Naive thymus-derived CD8-positive, alpha-beta T cell (primary cell): ENCODE data around the gene PRCC. TPM values are rescaled to one million over a fixed set of nuclear protein-coding genes. Genes with fewer than 3 reads are reported as not detected.

ENCODE experiments used
- ATAC-seq, 2 donors: fragments of 150-1000 bp; cut with Tn5 transposase in 1 of 2; sonication (Bioruptor Pico), chemical (Tn5 transposase) in 1 of 2; 1 replicate in 1 of 2; 2 replicates in 1 of 2; pipeline ENCODE4 v1.10.0; 2021; ENCODE audit warnings: mild to moderate bottlenecking in 2 of 2, moderate library complexity in 2 of 2
- POLR2A ChIA-PET: fragments of 350-600 bp; sonication (Branson Sonifier 250); formaldehyde crosslinking; loops from one replicate; lab custom pipeline; 2021; ENCODE audit warnings: antibody characterized with exemption; lab: Charles Lee
- DNase-seq, 10 donors: peaks; one replicate each; pipeline versions ENCODE4 v3.0.0 to v3.0.0-alpha.2; 2020 to 2022
- H3K27ac Mint-ChIP-seq, 10 donors: one replicate each; pipeline ENCODE4 v1.8.0; 2020 to 2022; ENCODE audit warnings: mild to moderate bottlenecking in 10 of 10, mixed read lengths in 10 of 10, moderate library complexity in 4 of 10, inconsistent platforms in 1 of 10
- H3K27me3 Mint-ChIP-seq, 5 donors: one replicate each; pipeline ENCODE4 v1.8.0; 2021 to 2022; ENCODE audit warnings: mixed read lengths in 5 of 5
- H3K36me3 Mint-ChIP-seq, 3 donors: one replicate each; pipeline ENCODE4 v1.8.0; 2020 to 2022; ENCODE audit warnings: mixed read lengths in 3 of 3, mild to moderate bottlenecking in 2 of 3, inconsistent platforms in 1 of 3
- H3K4me1 Mint-ChIP-seq, 4 donors: one replicate each; pipeline ENCODE4 v1.8.0; 2021 to 2022; ENCODE audit warnings: mixed read lengths in 4 of 4
- H3K4me3 Mint-ChIP-seq, 10 donors: one replicate each; pipeline ENCODE4 v1.8.0; 2020 to 2022; ENCODE audit warnings: mild to moderate bottlenecking in 10 of 10, mixed read lengths in 10 of 10, moderate library complexity in 6 of 10, inconsistent platforms in 1 of 10
- H3K9me3 Mint-ChIP-seq, 9 donors: one replicate each; pipeline ENCODE4 v1.8.0; 2020 to 2022; ENCODE audit warnings: mixed read lengths in 9 of 9, mild to moderate bottlenecking in 3 of 9, inconsistent platforms in 1 of 9, moderate library complexity in 1 of 9
- polyA plus RNA-seq, 3 donors: library from polyadenylated mRNA; unstranded; fragments of 300-500 nt; fragmentation: Illumina TruSeq; gene quantifications; one replicate each; pipeline ENCODE4 v1.2.3, GENCODE V29; 2021
- total RNA-seq, 8 experiments: library from RNA in 2 of 8; stranded (reverse) in 2 of 8; gene quantifications; one replicate each; pipeline ENCODE4 v1.2.3 and lab custom pipeline; 2021 to 2026

The PRCC gene
- total and polyA plus RNA-seq, 5 experiments from 2014 or later: 22.9 to 64.0 (median 55.7) TPM

DNA sequence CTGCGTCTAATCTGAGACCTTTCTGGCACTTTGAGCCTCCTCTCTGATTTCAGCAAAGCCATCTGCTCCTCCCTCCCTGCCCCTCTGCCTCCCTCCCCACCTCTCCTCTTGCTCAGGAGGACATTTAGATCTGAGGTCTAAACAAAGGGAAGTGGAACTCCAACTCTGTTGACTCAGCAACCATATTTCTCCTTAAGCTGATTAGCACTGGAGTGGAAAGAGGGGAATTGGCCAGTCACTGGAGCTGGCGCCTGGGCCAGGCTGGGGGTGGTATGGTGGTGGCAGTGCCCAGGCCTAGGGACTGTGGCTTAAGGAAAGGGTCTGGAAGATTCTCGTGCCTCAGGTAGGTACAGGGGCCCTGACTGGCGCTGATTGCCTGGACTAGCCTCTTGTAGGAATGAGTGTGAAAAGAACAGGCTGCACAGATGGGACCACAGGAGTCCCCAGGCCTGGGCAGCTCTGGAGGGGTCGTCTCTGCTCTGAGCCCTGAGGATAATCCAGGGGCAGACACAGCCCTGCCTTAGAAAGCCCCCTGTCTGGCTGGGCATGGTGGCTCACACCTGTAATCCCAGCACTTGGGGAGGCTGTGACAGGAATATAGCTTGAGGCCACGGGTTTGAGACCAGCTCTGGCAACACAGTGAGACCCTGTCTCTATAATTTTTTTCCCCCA lies 37.4 kb downstream of the PRCC start:
- Mint-ChIP-seq H3K27me3 (no peaks in the 10 kb centered on the region), H3K4me1 (peaks cover 16 to 42% (median 28%) of the 10 kb centered on the region in 4 donors), H3K36me3 (peaks cover 0 to 49% (median 7%) of the 10 kb centered on the region in 3 donors), H3K4me3 (no peak overlapping the region), H3K27ac (peak overlapping the region; percentile 50 to 90 (median 76)), H3K9me3 (no peaks in the 10 kb centered on the region)
- POLR2A ChIA-PET: interaction anchor here (0.9 kb wide), 1 partner anchor 64 kb away, joined by 3 read pairs; the partner anchor contains the start of gene MRPL24
- ATAC-seq (no peak), DNase-seq (no peak)

DNA sequence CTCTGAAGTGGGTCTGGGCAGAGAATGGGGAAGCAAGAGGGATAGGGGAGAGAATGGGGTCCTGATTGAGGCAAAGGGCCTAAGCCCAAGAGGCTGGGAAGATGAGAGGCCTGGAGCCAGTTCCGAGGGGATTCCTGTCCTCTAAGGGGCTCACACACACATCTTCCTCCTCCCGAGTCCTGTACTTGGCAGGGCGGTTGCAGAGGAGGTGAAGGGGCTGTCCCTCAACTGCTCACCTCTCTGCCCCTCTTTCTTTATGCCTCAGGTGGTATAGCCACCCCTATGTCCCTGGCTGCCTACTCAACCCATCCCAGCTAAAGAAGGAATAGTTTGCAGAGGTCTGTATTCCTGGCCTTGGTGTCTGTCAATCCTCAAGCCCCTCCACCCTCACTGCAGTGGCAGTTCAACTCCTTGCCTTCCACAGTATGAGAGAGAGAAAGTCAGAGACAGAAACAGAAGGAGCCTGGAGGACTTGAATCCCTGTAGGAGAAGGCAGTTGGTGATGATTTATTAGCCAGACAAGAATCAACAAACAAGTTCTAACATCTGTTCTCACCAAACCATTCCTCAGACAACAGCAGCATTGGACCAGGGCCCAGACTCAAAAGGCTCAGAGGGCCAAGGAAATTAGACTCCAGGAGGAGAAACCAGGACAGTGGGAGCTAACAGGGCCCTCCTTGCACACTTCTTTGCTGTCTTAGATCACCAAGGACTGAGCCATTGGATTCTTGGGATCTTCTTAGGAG lies 38.6 kb downstream of the PRCC start:
- Mint-ChIP-seq H3K27me3 (no peaks in the 10 kb centered on the region), H3K27ac (peak overlapping the region; percentile 18 to 88 (median 74)), H3K4me3 (no peak overlapping the region), H3K36me3 (peaks cover 0 to 42% (median 5%) of the 10 kb centered on the region in 3 donors), H3K9me3 (no peaks in the 10 kb centered on the region), H3K4me1 (peaks cover 17 to 42% (median 29%) of the 10 kb centered on the region in 4 donors)
- ATAC-seq (no peak), DNase-seq (no peak)
- POLR2A ChIA-PET: interaction anchor here (0.6 to 0.9 kb wide), 2 partner anchors 15 to 65 kb away, joined by 3 read pairs; partner anchors contain the start of gene MRPL24

DNA sequence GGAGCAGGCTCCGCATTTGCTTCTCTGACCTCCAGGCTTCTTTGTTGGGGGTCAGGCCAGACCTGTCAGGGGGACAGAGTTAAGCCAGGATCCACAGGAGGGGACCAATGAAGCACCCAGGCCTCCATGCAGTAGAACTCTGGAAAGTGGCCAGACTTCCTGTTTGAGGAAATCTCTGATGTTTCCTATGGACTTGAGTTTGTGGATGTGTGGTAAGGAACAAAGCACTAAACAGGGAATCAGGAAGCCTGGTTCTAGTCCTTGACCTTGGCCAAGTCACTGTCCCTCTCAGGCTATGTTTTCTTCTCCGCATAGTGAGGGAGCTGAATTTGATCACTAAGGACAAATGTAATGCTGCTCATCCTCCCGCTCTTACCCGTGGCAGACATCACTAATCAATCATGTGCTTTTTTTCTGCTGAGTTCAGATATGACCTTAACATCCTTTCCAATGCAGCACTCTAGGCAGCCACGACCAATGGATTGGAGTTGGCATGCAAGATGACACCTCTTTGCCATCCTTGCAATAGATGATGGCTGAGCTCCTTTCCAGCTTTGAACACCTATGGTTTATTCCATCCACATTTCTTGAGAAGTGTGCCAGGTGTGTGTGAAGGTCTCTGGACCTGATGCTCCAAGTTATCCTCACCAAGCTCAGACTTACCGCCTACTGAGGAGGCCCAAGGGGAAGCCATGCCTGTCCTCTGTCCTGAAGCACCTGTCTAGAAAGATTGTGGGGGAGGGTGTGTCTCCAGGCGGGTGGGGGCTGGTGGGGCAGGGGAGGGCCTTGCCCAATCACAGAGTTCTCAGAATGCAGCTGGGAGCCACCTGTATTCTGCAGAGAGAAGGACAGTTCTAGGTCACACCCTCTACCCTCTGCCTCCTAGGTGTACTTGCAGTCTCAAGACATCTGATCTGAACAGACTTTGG lies 39.4 kb downstream of the PRCC start:
- DNase-seq: no peak
- peak; percentile 8 to 10 for ATAC-seq
- Mint-ChIP-seq H3K36me3 (peaks cover 0 to 44% (median 5%) of the 10 kb centered on the region in 3 donors), H3K27me3 (no peaks in the 10 kb centered on the region), H3K27ac (peak overlapping the region; percentile 30 to 88 (median 76)), H3K4me1 (peaks cover 25 to 42% (median 34%) of the 10 kb centered on the region in 4 donors), H3K4me3 (no peak overlapping the region), H3K9me3 (no peaks in the 10 kb centered on the region)
- POLR2A ChIA-PET: interaction anchor here (1.1 kb wide), 1 partner anchor 10 kb away, joined by 3 read pairs; no protein-coding TSS in a partner anchor

- H3K27me3 Mint-ChIP-seq: no peaks in the 10 kb centered on the region
- POLR2A ChIA-PET: interaction anchor here (1.1 kb wide), 1 partner anchor 10 kb away, joined by 3 read pairs; no protein-coding TSS in a partner anchor
- peak overlapping the region in 3 of 10 donors; percentile 37 to 50 (median 43) for H3K4me3 Mint-ChIP-seq
- H3K36me3 Mint-ChIP-seq: peaks cover 0 to 53% (median 11%) of the 10 kb centered on the region in 3 donors
- H3K9me3 Mint-ChIP-seq: no peaks in the 10 kb centered on the region
- DNase-seq (no peak), ATAC-seq (peak in 1 of 2 donors; percentile 36)
- H3K27ac Mint-ChIP-seq: peak overlapping the region; percentile 15 to 88 (median 74)
- peaks cover 33 to 44% (median 41%) of the 10 kb centered on the region in 4 donors for H3K4me1 Mint-ChIP-seq
Measured at GRCh38 chr1:156807627-156808026, 40.3 kb downstream of the PRCC start.

DNA sequence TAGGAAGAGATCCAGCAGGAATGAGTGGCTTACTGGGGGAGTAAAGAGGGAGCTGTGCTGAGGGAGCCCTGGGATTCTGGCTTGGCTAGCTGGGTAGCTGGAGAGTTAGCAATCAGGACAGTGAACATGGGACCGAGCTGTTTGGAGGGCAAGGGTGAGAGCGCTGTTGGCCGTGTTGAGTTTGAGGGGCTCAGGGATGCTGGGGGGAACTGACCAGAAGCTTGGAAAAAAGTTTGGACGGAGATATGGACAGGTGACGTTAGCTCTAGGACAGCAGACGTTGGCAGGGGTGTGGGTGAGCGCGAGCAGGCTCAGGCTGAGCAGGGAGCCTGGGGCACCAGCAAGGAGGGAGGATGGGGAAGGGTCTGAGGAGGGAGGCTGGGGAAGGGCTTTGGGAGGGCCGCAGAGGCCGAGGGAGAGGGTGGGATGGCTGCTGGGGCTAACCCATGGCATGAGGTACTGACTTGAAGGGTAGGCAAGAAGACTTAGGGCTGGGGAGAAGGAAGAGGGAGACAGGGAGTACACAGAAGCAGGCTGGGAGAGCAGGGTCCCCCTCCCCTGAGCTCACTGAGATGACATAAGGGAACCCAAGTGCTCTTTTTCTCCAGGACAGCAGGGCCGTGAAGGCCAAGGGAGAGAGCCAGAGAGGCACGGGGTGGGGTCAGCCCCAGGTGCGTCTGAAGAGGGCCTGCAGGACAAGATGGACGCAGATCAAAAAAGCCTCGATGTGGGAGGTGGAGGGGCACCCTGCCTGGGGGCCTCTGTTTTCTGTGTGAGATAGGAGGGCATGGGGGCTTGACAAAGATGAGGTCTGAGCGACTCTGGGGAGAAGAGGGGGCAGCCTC lies 41.1 kb downstream of the PRCC start:
- Mint-ChIP-seq H3K36me3 (peaks cover 0 to 57% (median 11%) of the 10 kb centered on the region in 3 donors), H3K4me3 (peak overlapping the region in 3 of 10 donors; percentile 10 to 50 (median 37))
- POLR2A ChIA-PET: no interaction called here

DNA sequence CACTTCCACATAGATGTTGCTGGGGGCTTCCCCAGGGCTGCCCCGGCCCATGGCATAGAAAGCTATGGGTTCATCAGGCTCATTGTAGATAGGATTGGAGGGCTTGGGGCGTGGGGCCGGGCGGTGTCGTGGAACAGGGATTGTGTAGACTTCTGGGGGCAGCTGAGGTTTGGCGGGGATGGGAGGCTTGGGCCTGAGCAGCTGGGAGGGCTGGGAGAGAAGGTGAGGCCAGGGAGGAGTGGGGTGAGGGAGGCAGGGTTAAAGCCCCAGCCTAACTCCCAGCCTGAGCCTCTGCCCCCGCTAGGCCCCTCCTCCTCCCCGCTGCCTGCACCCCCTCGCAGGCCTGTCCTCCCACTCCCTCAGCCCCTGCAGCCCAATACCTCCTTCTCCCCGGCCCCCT lies 41.9 kb downstream of the PRCC start:
- DNase-seq (no peak), ATAC-seq (no peak)
- Mint-ChIP-seq H3K4me1 (peaks cover 38 to 57% (median 53%) of the 10 kb centered on the region in 4 donors), H3K36me3 (peaks cover 0 to 57% (median 11%) of the 10 kb centered on the region in 3 donors), H3K9me3 (no peaks in the 10 kb centered on the region), H3K27me3 (no peaks in the 10 kb centered on the region), H3K27ac (peak overlapping the region in 3 of 10 donors; percentile 78 to 79 (median 79)), H3K4me3 (no peak overlapping the region)
- POLR2A ChIA-PET: no interaction called here

More for the DNA sequence above, 41.1 kb downstream of the PRCC start:
- Mint-ChIP-seq H3K27me3 (no peaks in the 10 kb centered on the region), H3K4me1 (peaks cover 34 to 51% (median 48%) of the 10 kb centered on the region in 4 donors), H3K9me3 (no peaks in the 10 kb centered on the region), H3K27ac (peak overlapping the region; percentile 30 to 88 (median 76))
- ATAC-seq (no peak), DNase-seq (no peak)

DNA sequence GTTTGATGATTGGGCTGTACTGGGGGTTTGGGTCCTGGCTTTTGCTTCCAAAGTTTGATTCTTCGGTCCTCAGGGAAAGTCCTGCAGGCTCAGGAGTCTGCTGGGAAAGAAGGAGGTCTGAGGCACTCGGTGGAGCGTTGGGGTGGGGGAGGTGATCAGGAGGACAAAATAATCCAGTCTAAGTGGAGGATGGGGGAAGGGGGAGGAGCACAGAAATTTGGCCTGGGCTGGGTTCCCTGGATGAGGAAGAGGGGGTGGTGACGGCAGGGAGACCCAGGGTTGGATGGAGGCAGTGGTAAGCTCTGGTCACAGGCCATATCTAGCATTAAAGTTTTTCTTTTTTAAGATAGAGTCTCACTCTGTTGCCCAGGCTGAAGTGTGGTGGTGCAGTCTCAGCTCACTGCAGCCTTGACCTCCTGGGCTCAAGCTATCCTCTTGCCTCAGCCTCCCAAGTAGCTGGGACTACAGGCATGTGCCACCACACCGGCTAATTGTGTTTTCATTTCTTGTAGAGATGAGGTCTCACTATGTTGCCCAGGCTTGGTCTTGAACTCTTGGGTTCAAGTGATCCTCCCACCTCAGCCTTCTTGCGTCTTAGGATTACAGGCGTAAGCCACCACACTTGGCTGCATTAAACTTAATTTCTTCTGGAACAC lies 42.5 kb downstream of the PRCC start:
- POLR2A ChIA-PET: no interaction called here
- ATAC-seq: no peak
- Mint-ChIP-seq H3K27me3 (no peaks in the 10 kb centered on the region), H3K27ac (peak overlapping the region in 5 of 10 donors; percentile 41 to 80 (median 60)), H3K36me3 (peaks cover 0 to 59% (median 11%) of the 10 kb centered on the region in 3 donors), H3K4me1 (peaks cover 43 to 62% (median 56%) of the 10 kb centered on the region in 4 donors), H3K4me3 (no peak overlapping the region), H3K9me3 (no peaks in the 10 kb centered on the region)
- DNase-seq: no peak

GRCh38 chr1:156811168-156811567 lies 43.8 kb downstream of the PRCC start:
- ATAC-seq (no peak), DNase-seq (no peak)
- Mint-ChIP-seq H3K4me3 (peak overlapping the region in 5 of 10 donors; percentile 14 to 92 (median 24)), H3K27me3 (no peaks in the 10 kb centered on the region), H3K4me1 (peaks cover 51 to 75% (median 67%) of the 10 kb centered on the region in 4 donors), H3K9me3 (no peaks in the 10 kb centered on the region), H3K36me3 (peaks cover 0 to 55% (median 11%) of the 10 kb centered on the region in 3 donors), H3K27ac (peak overlapping the region in 9 of 10 donors; percentile 26 to 100 (median 76))
- POLR2A ChIA-PET: interaction anchor here (1.6 kb wide), 1 partner anchor 43 kb away, joined by 3 read pairs; no protein-coding TSS in a partner anchor

- Mint-ChIP-seq H3K4me3 (peak overlapping the region; percentile 20 to 93 (median 62)), H3K9me3 (no peaks in the 10 kb centered on the region), H3K27me3 (peaks cover 0 to 5% (median 0%) of the 10 kb centered on the region in 5 donors), H3K27ac (peak overlapping the region; percentile 46 to 100 (median 98)), H3K4me1 (peaks cover 56 to 83% (median 73%) of the 10 kb centered on the region in 4 donors), H3K36me3 (peaks cover 0 to 44% (median 8%) of the 10 kb centered on the region in 3 donors)
- ATAC-seq: no peak
- POLR2A ChIA-PET: interaction anchor here (1.1 to 1.7 kb wide), 3 partner anchors 14 to 44 kb away, joined by 3 to 5 read pairs (median 3); no protein-coding TSS in a partner anchor
- DNase-seq: no peak
Measured at GRCh38 chr1:156812293-156812990, 45.1 kb downstream of the PRCC start.

- DNase-seq: no peak
- Mint-ChIP-seq H3K27ac (peak overlapping the region; percentile 58 to 100 (median 98)), H3K9me3 (no peaks in the 10 kb centered on the region), H3K36me3 (peaks cover 0 to 36% (median 8%) of the 10 kb centered on the region in 3 donors), H3K4me1 (peaks cover 49 to 74% (median 68%) of the 10 kb centered on the region in 4 donors), H3K4me3 (peak overlapping the region; percentile 79 to 94 (median 90)), H3K27me3 (peaks cover 0 to 5% (median 0%) of the 10 kb centered on the region in 5 donors)
- no peak for ATAC-seq
- POLR2A ChIA-PET: interaction anchor here (1.1 to 1.7 kb wide), 2 partner anchors 15 to 35 kb away, joined by 3 to 5 read pairs; no protein-coding TSS in a partner anchor
Measured at GRCh38 chr1:156813298-156813697, 46.0 kb downstream of the PRCC start.
